HG03066 (cell line): ENCODE results near the gene DDAH1.

Experiments
- ATAC-seq: cut with Tn5 transposase; IDR thresholded peaks from one replicate; pipeline ENCODE4 v1.9.1; 2021; ENCODE audit warnings: low read depth; ENCODE audit not compliant: unreplicated experiment

DDAH1 gene

DNA sequence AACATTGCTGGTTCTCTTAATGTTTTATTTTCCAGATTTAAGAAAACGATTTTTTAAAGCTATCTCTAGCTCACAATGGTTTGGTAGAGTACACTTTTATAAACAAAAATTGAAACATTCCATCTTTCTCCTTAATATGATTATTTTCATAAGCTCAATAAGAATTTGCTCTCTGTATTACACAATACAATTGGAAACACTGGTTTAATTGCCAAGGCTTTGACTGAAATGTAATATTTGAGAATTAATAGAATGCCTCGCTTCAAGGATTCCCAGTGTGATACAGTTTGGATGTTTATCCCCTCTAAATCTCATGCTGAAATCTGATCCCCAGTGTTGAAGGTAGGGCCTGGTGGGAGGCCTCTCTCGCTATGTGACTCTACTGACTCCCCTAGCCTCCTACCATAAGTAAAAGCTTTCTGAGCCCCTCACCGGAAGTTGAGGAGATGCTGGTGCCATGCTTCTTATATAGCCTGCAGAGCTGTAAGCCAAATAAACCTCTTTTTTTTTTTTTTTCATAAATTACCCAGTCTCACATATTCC lies 67.4 kb downstream of the DDAH1 start:
- no peak for ATAC-seq

DNA sequence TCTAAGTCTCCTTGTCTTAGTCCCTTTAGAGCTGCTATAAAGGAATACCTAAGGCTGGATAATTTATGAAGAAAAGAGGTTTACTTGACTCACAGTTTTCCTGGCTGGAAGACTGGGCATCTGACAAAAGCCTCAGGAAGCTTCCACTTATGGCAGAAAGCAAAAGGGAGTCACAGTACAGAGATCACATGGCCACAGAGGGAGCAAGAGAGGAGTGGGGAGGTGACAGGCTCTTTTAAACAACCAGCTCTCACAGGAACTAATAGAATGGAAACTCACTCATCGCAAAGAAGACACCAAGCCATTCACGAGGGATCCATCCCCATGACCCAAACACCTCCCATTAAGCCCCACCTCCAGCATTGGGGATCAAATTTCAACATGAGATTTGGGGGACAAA lies 68.8 kb downstream of the DDAH1 start:
- no peak for ATAC-seq

DNA sequence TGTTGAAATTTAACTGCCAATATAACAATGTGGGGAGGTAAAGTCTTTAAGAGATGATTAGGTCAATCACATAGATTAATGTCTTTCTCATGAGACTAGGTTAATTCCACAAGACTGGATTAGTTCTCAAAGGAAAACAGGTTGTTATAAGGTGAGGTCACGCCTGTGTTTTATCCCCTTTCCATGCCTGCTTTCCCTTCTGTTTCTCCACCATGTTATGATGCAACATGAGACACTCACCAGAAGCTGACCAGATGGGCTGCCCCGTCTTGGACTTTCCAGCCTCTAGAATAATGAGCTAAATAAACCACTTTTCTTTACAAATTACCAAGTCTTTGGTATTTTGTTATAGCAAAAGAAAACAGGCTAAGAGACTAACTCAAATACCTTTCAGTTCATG lies 70.8 kb downstream of the DDAH1 start:
- ATAC-seq = no peak

DNA sequence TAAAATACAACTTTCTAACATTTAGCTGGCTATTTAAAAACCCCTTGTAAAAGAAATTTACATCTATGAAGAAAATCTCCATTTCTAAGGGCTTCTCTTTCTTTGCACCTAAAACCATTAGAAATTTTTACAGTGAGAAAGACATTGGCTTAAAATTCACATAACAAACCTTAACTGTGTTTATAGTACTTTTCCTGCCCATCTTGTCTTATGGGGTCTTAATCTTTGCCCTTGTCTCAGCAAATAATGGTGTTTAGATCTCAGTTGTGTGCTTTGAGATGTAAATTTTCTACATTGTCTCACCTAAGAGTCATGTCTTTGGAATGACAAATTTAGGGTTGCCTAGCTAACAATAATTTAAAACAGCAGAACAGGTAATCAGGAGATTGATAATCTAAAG lies 71.5 kb downstream of the DDAH1 start:
- no peak for ATAC-seq

DNA sequence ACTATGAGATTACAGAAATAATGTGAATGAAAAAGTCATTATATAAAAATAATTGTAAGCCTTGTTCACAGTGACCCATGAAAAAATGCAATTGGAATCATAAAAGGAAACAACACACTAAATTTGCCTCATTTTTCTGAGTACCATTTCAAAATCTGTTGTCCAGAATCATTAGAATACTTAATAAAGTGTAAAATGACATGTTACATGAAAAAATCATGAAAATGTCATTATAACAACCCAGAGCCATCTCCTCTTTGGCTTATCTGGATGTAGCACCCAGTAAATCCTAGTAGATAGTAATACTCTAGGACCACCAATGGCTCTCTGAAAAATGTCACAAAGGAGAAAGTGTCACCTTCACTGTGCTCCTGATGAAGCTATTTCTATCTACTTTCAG lies 76.5 kb downstream of the DDAH1 start:
- no peak for ATAC-seq

DNA sequence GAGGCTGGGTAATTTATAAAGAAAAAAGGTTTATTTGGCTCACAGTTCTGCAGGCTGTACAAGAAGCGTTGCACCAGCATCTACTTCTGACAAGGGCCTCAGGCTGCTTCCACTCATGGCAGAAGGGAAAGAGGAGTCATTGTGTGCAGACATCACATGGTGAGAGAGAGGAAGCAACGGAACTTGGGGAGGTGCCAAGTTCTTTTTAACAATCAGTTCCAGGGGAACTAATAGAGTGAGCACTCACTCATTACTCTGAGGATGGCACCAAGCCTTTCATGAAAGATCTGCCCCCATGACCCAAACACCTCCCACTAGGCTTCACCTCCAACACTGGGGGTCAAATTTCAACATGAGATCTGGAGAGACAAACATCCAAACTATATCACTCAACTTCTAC lies 77.2 kb downstream of the DDAH1 start:
- ATAC-seq = no peak

DNA sequence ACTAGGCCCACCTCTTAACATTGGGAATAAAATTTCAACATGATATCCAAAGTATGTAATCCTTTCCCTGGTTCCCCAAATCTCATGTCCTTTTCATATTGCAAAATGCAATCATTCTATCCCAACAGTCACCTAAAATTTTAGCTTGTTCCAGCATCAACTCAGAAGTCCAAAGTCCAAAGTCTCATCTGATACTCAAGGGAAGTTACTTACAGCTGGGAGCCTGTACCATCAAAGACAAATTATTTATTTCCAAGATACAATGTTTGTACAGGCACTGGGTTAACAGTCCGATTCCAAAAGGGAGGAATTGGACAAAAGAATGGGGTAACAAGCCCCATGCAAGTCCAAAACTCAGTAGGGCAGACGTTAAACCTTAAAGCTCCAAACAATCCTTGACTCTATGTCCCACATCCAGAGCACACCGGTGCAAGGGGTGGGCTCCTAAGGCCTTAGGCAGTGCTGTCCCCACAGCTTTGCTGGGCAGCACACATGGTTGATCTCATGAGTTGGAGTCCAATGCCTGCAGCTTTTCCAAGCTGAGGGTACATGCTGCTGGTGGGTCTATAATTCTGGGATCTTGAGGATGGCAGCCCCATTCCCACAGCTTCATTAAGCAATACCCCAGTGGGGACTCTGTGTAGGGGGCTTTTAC lies 78.8 kb downstream of the DDAH1 start:
- ATAC-seq = no peak

DNA sequence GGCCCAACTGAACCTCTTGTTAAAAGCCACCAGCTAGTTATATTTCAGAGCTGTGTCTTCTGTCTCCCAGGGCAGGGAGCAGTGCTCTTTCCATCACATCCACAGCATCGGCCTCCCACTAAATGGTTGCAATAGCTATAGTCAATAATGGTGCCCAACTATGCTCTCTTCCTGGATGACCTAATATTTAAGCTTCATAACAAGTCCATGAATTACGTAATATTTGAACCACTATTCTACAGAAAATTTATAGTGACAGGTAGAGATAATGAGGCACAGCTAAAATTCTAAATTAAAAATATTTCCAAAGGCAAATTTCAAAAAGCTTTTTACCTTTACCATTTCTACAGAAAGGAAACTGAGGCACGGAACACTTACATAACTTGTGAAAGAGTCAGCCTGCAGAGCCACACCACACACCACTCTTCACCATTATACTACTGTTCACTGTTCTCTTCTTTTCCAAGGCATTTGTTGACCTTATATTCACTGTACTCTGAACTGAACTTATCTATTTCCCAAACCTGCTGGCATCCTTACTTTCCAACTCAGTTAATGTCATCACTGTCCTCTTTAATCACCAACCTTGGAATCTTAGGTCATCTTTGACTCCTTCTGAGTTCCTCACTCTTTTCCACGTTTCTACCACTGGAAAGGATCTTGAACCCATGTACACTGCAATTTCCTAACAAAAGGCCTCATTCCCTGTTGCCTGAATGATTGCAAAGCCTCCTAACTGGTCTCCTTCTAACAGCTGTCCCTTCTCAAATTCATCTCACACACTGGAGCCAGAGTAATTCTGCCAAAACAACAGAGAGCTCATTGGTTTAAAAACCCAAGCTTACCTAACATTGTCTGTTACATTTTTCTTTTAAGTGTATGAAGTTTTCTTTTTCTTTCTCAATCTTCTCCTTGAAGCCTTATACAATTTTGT lies 85.5 kb downstream of the DDAH1 start:
- no peak for ATAC-seq

DNA sequence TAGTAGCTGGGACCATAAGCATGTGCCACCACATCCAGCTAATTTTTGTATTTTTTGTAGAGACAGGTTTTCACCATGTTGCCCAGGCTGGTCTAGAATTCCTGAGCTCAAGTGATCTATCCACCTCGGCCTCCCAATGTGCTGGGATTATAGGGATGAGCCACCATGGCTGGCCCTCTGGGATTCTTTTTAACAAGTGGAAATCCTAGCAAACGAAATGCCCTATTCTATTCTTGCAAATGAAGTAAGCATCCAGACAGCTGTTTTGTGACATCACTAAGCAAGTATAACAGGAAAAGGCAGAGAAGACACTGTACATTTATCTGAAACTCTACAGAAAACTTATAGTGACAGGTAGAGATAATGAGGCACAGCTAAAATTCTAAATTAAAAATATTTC lies 86.4 kb downstream of the DDAH1 start:
- no peak for ATAC-seq

DNA sequence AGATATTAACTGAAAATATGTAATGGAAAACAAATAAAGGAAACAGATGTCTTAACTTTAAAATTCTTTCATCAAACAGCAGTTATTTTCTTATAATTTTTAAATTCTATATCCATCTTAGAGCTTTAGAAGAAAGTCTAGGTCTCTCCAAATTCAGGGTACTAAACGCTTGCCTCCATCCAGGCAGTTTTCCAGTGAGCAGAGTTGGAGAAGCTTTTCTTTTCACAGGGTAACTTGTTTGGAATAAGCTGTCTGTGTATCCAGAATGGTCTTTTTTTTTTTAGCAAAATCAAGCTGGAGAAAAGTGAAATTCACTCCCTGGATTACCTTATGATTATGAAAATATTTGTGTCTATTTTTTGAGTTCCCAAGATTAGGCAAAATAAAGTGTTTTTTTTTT lies 88.6 kb downstream of the DDAH1 start:
- no peak for ATAC-seq

DNA sequence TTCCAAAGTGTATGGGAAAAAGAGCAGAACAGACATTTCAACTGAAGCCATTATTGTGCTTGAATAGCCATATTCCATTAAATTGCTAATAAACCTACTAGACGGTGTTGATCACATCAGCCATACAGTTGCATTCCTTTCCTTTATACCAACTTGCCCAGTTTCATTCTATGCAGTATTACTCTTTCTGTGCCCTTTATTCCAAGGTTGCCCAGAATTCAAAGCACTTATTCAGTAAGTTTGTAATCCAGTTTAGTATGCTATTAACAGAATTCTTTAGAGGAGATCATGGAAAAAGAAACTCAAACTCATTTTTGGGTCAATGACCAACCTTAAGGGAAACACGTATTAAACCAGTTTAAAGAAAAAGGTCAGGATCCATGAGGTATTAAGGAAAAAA lies 89.5 kb downstream of the DDAH1 start:
- ATAC-seq = no peak

DNA sequence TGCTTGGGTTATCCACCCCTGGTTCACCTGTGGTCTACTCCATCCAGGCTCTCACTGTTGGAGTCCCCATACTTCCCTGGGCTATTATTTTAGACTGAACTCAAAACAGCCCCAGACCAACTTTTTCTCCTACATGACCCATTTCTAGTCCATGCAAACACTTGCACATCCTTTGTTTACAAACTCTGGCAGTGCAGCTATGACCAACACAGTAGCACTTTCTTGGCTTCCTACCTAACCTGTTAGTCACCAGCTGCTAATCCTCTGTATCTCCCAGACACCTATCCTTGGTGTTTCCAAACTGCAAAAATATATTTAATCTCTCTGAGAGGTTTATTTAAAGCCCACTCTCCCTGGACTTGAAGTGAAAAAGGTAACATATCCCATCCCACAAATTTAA lies 90.8 kb downstream of the DDAH1 start:
- no peak for ATAC-seq

DNA sequence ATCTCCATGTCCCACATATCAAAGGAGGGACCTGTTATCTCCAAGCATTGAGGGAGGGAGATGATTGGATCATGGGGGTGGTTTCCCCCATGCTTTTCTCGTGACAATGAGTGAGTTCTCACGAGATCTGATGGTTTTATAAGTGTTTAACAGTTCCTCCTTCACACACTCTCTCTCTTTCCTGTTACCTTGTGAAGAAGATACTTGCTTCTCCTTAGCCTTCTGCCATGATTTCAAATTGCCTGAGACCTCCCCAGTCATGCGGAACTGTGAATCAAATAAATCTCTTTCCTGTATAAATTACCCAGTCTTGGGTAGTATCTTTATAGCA lies 91.6 kb downstream of the DDAH1 start:
- no peak for ATAC-seq

DNA sequence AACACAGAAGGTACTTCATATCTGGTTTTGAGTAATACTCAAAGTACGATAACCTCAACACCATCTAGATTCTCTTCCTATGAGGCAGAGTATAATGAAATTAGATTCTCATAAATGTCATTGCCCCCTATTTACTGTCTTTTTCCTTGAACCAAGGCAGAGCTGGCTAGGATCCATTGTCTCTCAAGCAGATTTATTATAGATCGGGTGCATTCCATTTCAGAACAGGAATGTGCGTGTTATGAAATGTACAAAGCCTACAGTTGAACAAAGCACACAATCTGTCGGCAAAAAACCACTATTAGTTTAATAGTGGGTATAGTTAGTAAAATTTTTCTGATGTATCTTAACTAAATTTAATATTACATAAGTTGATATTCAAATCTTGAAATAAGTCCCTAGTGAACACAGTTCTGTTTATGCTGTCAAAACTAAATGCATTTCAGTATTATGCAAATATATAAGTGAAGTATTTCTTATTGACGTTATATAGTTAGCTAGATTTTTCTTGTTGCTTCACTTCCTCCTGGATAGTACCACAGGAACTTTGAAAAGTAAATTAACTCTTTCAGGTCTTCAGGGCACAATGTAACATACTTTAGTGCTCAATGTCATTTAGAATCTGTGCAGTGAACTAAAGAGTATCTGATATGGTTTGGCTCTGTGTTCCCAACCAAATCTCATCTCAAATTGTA lies 92.1 kb downstream of the DDAH1 start:
- ATAC-seq = no peak

DNA sequence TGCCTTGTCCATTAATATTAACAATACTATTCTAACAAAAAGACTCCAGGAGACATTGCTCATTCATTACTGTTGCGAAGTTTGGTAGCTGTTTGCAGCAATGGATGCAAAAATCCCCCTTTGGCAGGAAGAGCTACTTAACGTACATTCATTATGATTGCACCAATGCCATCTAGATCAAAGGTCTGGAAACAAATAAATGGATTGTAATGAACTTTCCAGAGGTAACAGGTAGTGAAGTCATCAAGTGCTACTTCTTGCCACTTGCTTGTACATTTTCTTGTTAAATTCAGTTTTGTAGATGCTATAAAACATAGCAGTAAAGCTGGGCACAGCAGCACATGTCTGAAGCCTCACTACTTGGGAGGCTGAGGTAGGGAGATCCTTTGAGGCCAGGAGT lies 93.9 kb downstream of the DDAH1 start:
- ATAC-seq = no peak

DNA sequence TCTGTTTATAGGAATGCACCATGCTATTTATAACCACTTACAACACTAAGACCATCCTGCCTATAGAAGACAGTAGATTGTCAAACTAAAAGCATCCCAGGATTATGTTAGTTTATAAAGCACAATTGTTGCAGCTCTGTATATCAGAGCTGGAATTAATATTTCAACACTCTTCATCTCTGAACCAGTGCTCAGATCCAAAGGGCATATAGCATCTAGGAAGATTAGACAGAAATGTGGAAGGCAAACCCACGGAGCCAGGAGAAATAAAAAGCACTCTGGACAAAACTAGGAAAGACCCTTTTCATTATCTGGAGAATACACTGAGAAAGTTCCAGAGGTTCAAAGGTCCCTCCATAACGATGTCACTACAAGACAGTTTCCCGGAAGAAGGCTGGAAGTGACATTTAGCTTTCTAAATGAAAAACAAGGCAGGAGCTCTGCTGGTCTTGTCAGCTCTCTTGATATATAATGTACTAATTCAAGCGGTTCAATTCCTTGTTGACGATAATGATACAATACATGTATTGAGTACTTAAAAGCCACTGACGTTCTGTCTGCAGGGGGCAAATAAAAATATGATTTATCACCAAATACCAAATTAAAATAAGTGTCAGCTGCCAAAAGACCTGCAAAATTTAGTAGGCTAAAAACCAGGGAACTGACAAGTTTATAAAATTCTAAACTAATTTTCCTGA lies 96.7 kb downstream of the DDAH1 start:
- ATAC-seq = no peak

DNA sequence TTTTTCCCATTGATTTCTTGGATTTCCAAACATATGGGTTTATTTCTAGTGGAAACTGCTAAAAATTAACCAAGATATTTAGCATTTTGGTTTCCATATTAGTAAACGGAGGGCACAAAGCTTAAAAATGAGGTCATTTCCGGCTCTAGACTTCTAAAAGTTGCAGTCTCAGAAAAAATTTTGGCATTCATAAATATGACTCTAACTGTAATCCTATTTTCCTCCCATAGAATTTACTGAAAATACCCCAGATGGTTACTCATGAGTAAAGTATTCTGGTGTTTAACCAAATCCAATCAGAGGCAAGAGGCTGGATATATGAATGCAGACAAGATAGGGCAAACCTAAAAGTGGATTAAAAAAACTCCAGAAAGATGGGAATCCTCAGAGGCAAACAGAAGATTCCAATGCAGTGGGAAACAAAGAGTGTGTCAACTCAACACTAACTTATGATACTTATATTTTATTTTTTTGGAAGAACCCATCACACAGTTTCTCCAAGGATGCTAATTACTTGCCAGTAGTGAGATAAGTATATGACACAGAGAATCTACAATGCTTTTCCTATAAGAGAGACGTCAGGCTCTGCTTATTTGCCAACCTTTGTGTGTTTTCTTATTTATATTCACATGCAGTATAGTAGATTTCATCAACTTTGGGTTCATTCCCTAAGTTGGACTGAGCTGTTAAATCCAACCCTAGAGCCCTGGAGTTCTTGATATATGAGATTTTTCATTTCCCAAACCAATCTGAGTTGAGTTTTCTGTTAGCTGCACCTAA lies 98.4 kb downstream of the DDAH1 start:
- no peak for ATAC-seq

DNA sequence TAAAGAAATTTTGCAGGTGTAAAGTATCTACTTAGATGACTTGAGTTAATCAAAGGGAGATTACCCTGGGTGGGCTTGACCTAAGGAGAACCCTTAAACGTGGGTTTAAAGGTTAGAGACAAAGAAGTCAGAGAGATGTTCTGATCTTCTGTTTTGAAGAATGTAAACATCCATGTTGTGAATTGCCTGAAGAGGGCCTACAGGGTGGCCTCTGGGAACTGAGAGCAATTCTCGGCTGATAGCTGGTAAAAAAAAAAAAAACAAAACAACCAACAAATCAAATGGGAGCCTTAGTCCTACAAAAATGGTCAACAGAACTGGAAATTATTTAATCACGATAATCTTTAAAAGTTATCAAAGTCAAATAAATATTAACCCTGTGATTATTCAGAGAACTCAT lies 99.1 kb downstream of the DDAH1 start:
- no peak for ATAC-seq

DNA sequence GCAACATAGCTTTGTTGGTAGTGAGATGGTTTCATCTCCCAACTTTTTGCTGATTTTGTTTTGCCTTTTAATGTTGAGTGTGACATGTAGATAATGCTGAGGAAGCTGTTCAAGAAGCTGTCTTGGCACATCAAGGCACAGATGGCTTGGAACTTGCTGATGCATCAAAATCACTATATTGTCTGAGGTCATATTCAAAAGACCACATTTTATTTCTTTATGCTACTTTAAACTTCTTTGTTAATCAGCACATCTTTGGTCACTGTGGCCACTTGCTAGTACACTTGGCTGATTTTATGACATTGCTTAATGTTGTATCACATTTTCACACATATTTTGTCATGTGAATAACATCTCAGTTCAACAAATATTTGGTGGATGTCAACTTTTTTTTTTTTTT lies 101.4 kb downstream of the DDAH1 start:
- ATAC-seq = no peak

DNA sequence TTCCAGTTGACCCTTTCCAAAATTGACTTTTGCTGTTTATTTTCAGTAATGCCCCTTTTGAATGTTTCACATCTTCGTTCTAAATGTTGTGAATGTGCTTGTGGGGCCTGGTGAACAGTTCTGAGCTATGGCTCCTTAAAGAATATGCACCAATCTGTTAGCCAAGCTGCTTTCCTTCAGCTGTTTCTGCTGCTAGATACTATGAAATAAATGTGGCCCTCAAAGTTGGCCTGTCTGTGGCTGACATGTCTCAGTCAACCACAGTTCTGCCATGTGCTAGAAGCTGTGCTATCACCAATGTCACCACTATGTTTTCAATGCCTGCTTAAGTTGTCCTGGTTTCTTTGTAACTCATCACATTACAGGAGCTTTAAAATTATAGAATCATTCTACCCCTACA lies 101.9 kb downstream of the DDAH1 start:
- no peak for ATAC-seq
